ENCODE data around the gene FBXO41. TPM values are rescaled to one million over a fixed set of nuclear protein-coding genes. Genes with fewer than 3 reads are reported as not detected.

FBXO41 gene
- total RNA-seq, 4 donors from 2014 or later = 0.29 to 5.6 (median 1.6) TPM

DNA sequence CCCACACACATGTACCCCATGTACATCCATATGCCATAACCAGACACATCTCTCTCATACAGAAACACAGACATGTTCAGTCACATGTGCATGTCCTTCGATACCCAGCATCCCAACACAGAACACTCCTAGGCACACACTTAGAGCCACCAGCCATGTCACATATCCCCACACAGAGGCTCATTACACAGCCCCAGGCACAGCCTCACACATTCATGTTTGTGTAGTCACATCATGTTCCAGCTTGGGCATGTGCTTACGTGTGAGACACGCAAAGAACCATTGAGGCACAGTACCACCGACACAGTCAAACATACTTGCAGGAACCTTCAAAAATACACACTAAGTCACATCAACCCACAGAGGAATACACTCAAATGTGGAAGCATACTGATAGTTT, 17.3 kb downstream of the FBXO41 start:
- Histone ChIP-seq H3K4me3 (no peak overlapping the region), H3K27me3 (no peaks in the 10 kb centered on the region), H3K9me3 (no peaks in the 10 kb centered on the region), H3K4me1 (peaks cover 0 to 3% of the 10 kb centered on the region in 2 donors), H3K27ac (no peak overlapping the region), H3K36me3 (no peaks in the 10 kb centered on the region)
- DNase-seq = no peak
- no peak for TF ChIP-seq POLR2A (IDR thresholded peaks at IDR 0.05)
- TF ChIP-seq, protein P1, sequence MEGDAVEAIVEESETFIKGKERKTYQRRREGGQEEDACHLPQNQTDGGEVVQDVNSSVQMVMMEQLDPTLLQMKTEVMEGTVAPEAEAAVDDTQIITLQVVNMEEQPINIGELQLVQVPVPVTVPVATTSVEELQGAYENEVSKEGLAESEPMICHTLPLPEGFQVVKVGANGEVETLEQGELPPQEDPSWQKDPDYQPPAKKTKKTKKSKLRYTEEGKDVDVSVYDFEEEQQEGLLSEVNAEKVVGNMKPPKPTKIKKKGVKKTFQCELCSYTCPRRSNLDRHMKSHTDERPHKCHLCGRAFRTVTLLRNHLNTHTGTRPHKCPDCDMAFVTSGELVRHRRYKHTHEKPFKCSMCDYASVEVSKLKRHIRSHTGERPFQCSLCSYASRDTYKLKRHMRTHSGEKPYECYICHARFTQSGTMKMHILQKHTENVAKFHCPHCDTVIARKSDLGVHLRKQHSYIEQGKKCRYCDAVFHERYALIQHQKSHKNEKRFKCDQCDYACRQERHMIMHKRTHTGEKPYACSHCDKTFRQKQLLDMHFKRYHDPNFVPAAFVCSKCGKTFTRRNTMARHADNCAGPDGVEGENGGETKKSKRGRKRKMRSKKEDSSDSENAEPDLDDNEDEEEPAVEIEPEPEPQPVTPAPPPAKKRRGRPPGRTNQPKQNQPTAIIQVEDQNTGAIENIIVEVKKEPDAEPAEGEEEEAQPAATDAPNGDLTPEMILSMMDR (IDR thresholded peaks at IDR 0.05) = no peak
- intact Hi-C loops (cut with DNase I; ENCODE audit: low total_unique reads) = no loop called here

DNA sequence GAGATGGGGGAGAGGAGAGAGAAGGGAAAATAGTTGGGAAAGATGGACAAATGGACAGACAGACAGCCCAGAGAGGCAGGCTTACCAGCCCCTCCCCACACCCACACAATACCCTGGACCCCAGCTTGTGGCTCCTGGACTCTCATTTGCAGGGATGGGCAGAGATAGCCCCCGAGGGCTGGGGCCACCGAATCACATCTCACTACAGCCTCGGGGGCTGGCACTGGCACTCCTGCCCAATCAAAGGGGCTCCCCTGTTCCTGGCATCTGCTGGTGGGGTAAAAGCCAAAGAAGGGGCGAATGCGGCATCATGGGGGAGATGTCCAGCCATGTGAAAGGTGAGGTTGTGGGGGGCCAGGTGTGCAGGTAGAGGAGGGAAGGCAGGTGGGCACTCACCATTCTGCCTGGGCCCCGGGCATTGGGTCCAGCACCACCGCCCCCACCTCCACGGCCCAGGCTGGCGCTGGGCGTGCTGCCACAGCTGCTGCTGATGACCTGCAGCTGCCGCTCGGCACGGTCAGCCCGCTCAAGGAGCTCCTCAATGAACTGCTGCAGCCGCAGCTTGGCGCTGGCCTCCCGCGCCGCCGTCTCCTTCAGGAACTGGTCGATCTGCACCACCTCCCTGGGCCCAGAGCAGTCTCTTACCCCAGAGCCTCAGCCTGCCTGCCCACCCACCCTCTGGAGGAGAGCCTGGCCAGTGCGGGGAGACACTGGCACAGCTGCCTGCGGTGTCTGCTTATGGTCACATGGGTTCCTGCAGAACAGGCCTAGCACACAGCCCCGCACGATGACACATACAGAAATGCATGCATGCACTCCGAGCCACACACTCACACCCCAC, 18.0 kb downstream of the FBXO41 start:
- peaks cover 0 to 3% of the 10 kb centered on the region in 2 donors for H3K4me1 ChIP-seq
- H3K27me3 ChIP-seq = no peaks in the 10 kb centered on the region
- H3K27ac ChIP-seq = no peak overlapping the region
- no peak overlapping the region for H3K4me3 ChIP-seq
- intact Hi-C loops (cut with DNase I; ENCODE audit: low total_unique reads) = no loop called here
- no peaks in the 10 kb centered on the region for H3K36me3 ChIP-seq
- no peak for DNase-seq
- no peaks in the 10 kb centered on the region for H3K9me3 ChIP-seq
- TF ChIP-seq, protein P1 (IDR thresholded peaks at IDR 0.05) = no peak
- no peak for TF ChIP-seq POLR2A (IDR thresholded peaks at IDR 0.05)

DNA sequence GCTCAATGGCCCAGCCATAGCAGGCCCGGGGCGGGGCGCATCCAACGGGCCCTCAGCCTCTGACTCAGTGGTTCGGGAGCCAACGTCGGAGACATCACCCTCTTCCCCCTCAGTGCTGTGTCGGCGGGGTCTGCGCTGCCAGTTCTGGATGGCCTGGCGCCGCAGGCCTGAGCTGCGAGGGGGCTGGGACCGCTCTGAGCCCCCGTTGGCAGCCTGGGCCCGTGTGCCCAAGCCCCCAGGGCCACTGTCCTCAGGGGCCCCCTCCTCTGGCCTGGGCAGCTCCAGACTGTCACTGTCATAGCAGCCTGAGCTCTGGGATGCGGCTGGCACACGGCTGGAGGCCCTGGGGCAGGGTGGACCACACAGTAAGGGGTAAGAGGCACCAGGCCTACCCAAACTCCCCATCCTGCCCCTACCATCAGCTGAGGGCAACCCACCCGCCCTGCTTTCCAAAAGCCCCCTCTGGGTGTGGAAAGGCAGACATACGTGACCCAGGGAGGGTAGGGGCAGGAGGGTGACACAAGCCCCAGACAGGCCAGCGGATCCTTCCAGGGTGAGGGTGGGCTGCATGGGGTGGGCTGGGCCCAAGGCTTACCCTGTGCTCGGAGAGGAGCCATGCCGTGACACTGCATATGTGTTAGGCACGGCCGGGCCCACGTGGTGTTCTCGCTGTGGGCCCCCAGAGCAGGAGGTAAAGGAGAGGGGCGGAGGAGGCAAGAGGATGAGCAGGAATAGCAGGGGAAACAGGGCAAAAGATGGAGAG, 18.8 kb downstream of the FBXO41 start:
- no peak for DNase-seq
- H3K4me1 ChIP-seq = peaks cover 0 to 3% of the 10 kb centered on the region in 2 donors
- H3K4me3 ChIP-seq = no peak overlapping the region
- no peaks in the 10 kb centered on the region for H3K27me3 ChIP-seq
- intact Hi-C loops (cut with DNase I; ENCODE audit: low total_unique reads) = no loop called here
- H3K9me3 ChIP-seq = no peaks in the 10 kb centered on the region
- TF ChIP-seq, protein P1 (IDR thresholded peaks at IDR 0.05) = no peak
- no peak for TF ChIP-seq POLR2A (IDR thresholded peaks at IDR 0.05)
- H3K36me3 ChIP-seq = no peaks in the 10 kb centered on the region
- no peak overlapping the region for H3K27ac ChIP-seq

DNA sequence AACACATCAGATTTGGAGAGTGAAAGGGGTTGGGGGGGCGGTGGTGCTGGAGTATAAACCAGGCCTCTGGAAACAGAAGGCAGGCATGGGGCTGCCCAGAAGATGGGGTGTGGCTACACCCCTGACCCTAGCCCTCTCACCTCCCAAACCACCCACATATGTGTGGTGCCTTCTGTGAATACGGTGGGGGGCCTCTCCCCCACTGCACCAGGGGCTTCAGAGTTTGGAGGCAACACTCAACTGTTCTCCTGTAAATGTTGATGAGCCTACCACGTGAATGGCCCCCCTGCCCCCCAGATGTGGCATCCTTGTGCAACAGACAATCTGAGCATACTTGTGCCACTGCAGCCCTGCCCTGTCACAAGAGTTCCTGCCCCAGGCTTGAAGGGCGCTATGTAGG, 19.5 kb downstream of the FBXO41 start:
- Histone ChIP-seq H3K9me3 (no peaks in the 10 kb centered on the region), H3K4me3 (no peak overlapping the region), H3K36me3 (no peaks in the 10 kb centered on the region), H3K27me3 (no peaks in the 10 kb centered on the region), H3K4me1 (peaks cover 0 to 3% of the 10 kb centered on the region in 2 donors), H3K27ac (no peak overlapping the region)
- no peak for DNase-seq
- intact Hi-C loops (cut with DNase I; ENCODE audit: low total_unique reads) = no loop called here
- TF ChIP-seq, protein P1 (IDR thresholded peaks at IDR 0.05) = no peak
- TF ChIP-seq POLR2A (IDR thresholded peaks at IDR 0.05) = no peak

DNA sequence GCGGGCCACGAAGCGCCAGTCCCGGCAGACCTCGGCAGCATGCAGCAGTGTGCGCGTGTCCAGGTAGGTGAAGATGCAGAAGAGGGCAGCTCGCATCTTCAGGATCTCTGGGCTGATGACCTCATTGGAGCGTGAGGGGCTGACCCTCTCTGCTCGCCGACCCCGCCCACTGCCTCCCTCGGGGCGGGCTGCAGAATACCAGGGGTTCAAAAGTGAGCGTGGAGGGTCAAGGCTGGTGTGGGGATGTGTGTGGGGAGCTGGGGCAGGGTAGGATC, 20.0 kb downstream of the FBXO41 start:
- DNase-seq = no peak
- intact Hi-C loops (cut with DNase I; ENCODE audit: low total_unique reads) = no loop called here
- Histone ChIP-seq H3K4me3 (no peak overlapping the region), H3K27ac (no peak overlapping the region), H3K36me3 (no peaks in the 10 kb centered on the region), H3K4me1 (peaks cover 0 to 1% of the 10 kb centered on the region in 2 donors), H3K27me3 (no peaks in the 10 kb centered on the region), H3K9me3 (no peaks in the 10 kb centered on the region)
- TF ChIP-seq, protein P1 (IDR thresholded peaks at IDR 0.05) = no peak
- TF ChIP-seq POLR2A (IDR thresholded peaks at IDR 0.05) = no peak
